GM12878 (cell line): Measurements from ENCODE around the gene TDP1. TPM values are rescaled to one million over a fixed set of nuclear protein-coding genes. Genes with fewer than 3 reads are reported as not detected.

Experiments
- BCL11A ChIP-seq: IDR thresholded peaks from 2 replicates; pipeline ENCODE4 v1.6.1; 2011; ENCODE audit warnings: low read depth, low read length
- CBFB ChIP-seq: IDR thresholded peaks from 2 replicates; pipeline ENCODE4 v1.6.1; 2016; ENCODE audit warnings: antibody characterized with exemption, low read depth
- EED ChIP-seq: sonication (generic); IDR thresholded peaks from 2 replicates; pipeline ENCODE4 v1.6.1; 2016; ENCODE audit warnings: antibody characterized with exemption, low read depth
- FOS ChIP-seq: IDR thresholded peaks from 3 replicates; pipeline ENCODE4 v1.6.1; 2011; ENCODE audit warnings: borderline replicate concordance; ENCODE audit not compliant: insufficient read length; ENCODE audit errors: extremely low read depth
- NFYB ChIP-seq: IDR thresholded peaks from 2 replicates; pipeline ENCODE4 v1.6.1; 2011; ENCODE audit warnings: low read depth, mild to moderate bottlenecking, low read length, improper control_type of control experiment, moderate library complexity; ENCODE audit not compliant: insufficient read depth
- NR2C2 ChIP-seq: IDR thresholded peaks from 2 replicates; pipeline ENCODE4 v1.6.1; 2011; ENCODE audit warnings: borderline replicate concordance, low read depth; ENCODE audit not compliant: control insufficient read depth, insufficient read length
- POLR2AphosphoS5 ChIP-seq: IDR thresholded peaks from 2 replicates; pipeline ENCODE4 v1.6.1; 2011; ENCODE audit warnings: mild to moderate bottlenecking, low read length, inconsistent platforms
- RELA ChIP-seq: fragments of 450-650 bp; IDR thresholded peaks from 2 replicates; pipeline ENCODE4 v1.8.0; 2014; ENCODE audit warnings: borderline replicate concordance; ENCODE audit not compliant: partially characterized antibody
- SMAD5 ChIP-seq: IDR thresholded peaks from 2 replicates; pipeline ENCODE4 v1.6.1; 2016; ENCODE audit warnings: antibody characterized with exemption, low read depth
- SUPT20H ChIP-seq: IDR thresholded peaks from 2 replicates; pipeline ENCODE4 v1.6.1; 2011; ENCODE audit warnings: low read depth, mild to moderate bottlenecking, low read length, moderate library complexity, borderline replicate concordance; ENCODE audit not compliant: control insufficient read depth
- SUZ12 ChIP-seq: fragments of 200-600 bp; sonication (generic); IDR thresholded peaks from one replicate; pipeline ENCODE4 v1.6.1; 2018; ENCODE audit warnings: antibody characterized with exemption, mild to moderate bottlenecking; ENCODE audit not compliant: unreplicated experiment
- TARDBP ChIP-seq: IDR thresholded peaks from 2 replicates; pipeline ENCODE4 v1.6.1; 2016; ENCODE audit warnings: borderline replicate concordance
- ZBED1 ChIP-seq: IDR thresholded peaks from 2 replicates; pipeline ENCODE4 v1.6.1; 2016; ENCODE audit warnings: borderline replicate concordance
- ZNF217 ChIP-seq: fragments of 450-650 bp; IDR thresholded peaks from 2 replicates; pipeline ENCODE4 v1.6.1; 2017; ENCODE audit warnings: antibody characterized with exemption, mild to moderate bottlenecking
- polyA plus RNA-seq, 11 experiments: library from polyadenylated mRNA; depleted of rRNA in 4 of 11; unstranded in 6 of 11; stranded (reverse) in 5 of 11; fragments of >200 nt; fragmentation: Nextera tagmentation in 4 of 11; fragmentation: Illumina TruSeq in 1 of 11; extraction: Ambion mirVana in 4 of 11; extraction: Trizol in 1 of 11; gene quantifications; 1 replicate in 1 of 11; 2 replicates in 10 of 11; pipeline versions ENCODE4 v1.2.1 to v1.2.3, GENCODE V29; 2011 to 2016; ENCODE audit warnings: inconsistent platforms in 2 of 11, missing spikeins in 2 of 11, low read depth in 1 of 11
- total RNA-seq, 4 experiments: library from RNA; depleted of rRNA in 3 of 4; stranded (reverse); fragments of >200 nt in 3 of 4; fragmentation: Illumina TruSeq in 1 of 4; extraction: Trizol in 1 of 4; gene quantifications; 2 replicates each; pipeline versions ENCODE4 v1.2.1 to v1.2.3, GENCODE V29; 2013 to 2021
- TF ChIP-seq, protein P1 (sequence below): IDR thresholded peaks from 2 replicates; pipeline ENCODE4 v1.6.1; 2012; ENCODE audit warnings: low read length, inconsistent platforms
- TF ChIP-seq, protein P2 (sequence below): fragments of 450-650 bp; IDR thresholded peaks from 2 replicates; pipeline ENCODE4 v1.6.1; 2016; ENCODE audit warnings: mild to moderate bottlenecking
- TF ChIP-seq, protein P3 (sequence below): IDR thresholded peaks from 2 replicates; pipeline ENCODE4 v1.6.1; 2012; ENCODE audit warnings: low read depth, low read length, improper control_type of control experiment
- TF ChIP-seq, protein P4 (sequence below): IDR thresholded peaks from 2 replicates; pipeline ENCODE4 v1.6.1; 2011; ENCODE audit warnings: borderline replicate concordance, low read depth, mild to moderate bottlenecking, moderate library complexity, low read length; ENCODE audit not compliant: insufficient read depth, poor library complexity, severe bottlenecking
- TF ChIP-seq, protein P5 (sequence below): IDR thresholded peaks from 2 replicates; pipeline ENCODE4 v1.6.1; 2012; ENCODE audit warnings: low read depth, low read length, improper control_type of control experiment
- TF ChIP-seq, protein P6 (sequence below): IDR thresholded peaks from 2 replicates; pipeline ENCODE4 v1.6.1; 2011; ENCODE audit warnings: low read depth, low read length, improper control_type of control experiment, borderline replicate concordance

Gene TDP1
- total and polyA plus RNA-seq, 10 of the 15 experiments (the other 5 are each of a cell fraction or from before 2014, with no cell fraction given): 40.2 to 60.4 (median 54.1) TPM

DNA sequence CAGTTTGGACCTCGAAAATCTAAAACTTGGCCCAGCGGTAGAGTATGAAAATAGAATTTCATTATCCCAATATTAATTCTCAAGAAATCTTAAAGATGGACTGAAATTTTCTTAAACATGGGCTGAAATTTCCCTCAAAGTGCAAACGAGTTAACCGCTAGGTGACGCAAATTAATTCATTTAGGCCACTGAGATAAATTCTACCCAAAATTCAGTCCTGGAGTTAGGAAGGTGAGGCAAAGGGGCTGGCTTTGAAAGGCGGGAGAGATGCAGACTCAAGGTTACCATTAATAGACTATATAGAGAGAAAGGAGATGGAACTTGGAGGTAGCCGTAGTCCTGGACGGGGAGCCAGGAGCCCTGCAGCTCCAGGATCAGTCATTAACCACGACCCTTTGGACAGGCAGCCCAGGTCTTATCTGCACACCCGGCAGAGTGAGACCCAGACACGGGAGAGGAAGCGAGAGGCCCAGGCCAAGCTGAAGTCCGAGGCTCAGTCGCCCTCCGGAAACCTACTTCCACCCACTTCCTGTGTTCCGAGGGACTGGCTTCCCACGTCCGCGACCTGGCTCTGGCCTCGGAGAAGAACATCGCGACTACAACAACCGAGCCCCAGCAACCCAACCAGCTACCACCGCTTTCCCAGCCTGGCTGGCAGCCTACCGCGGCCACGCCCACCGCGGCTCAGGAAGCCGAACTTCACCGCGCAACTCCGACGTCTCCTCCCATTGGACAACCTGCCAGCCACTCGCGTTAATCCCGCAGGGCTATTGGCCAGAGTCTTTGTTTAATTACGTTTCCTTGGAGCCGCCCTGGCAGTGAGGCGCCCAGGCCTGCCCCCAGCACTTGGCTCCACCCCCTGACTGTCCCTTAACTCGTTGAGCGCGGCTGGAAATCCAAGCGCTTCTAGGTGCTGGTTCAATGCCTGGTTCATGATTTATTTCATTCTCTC, 1.4 kb upstream of the TDP1 start, which contains the start of gene EFCAB11 (continued):
- TF ChIP-seq TARDBP (no peak), SUPT20H (no peak), SMAD5 (no peak), NR2C2 (no peak), ZNF217 (no peak), RELA (no peak), ZBED1 (no peak), FOS (peak; percentile 72), EED (0 out of 2 replicates have a peak, but pooled peaks have one; percentile 16), CBFB (no peak), POLR2AphosphoS5 (peak; percentile 54; the same call in 1 of the 2 replicates), BCL11A (no peak), SUZ12 (no peak), NFYB (peak; percentile 86)
- TF ChIP-seq, protein P1, sequence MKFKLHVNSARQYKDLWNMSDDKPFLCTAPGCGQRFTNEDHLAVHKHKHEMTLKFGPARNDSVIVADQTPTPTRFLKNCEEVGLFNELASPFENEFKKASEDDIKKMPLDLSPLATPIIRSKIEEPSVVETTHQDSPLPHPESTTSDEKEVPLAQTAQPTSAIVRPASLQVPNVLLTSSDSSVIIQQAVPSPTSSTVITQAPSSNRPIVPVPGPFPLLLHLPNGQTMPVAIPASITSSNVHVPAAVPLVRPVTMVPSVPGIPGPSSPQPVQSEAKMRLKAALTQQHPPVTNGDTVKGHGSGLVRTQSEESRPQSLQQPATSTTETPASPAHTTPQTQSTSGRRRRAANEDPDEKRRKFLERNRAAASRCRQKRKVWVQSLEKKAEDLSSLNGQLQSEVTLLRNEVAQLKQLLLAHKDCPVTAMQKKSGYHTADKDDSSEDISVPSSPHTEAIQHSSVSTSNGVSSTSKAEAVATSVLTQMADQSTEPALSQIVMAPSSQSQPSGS: no peak
- TF ChIP-seq, protein P2, sequence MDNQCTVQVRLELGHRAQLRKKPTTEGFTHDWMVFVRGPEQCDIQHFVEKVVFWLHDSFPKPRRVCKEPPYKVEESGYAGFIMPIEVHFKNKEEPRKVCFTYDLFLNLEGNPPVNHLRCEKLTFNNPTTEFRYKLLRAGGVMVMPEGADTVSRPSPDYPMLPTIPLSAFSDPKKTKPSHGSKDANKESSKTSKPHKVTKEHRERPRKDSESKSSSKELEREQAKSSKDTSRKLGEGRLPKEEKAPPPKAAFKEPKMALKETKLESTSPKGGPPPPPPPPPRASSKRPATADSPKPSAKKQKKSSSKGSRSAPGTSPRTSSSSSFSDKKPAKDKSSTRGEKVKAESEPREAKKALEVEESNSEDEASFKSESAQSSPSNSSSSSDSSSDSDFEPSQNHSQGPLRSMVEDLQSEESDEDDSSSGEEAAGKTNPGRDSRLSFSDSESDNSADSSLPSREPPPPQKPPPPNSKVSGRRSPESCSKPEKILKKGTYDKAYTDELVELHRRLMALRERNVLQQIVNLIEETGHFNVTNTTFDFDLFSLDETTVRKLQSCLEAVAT: no peak; the same call in 1 of the 2 replicates
- TF ChIP-seq, protein P3, sequence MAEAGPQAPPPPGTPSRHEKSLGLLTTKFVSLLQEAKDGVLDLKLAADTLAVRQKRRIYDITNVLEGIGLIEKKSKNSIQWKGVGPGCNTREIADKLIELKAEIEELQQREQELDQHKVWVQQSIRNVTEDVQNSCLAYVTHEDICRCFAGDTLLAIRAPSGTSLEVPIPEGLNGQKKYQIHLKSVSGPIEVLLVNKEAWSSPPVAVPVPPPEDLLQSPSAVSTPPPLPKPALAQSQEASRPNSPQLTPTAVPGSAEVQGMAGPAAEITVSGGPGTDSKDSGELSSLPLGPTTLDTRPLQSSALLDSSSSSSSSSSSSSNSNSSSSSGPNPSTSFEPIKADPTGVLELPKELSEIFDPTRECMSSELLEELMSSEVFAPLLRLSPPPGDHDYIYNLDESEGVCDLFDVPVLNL: peak; percentile 92
- TF ChIP-seq, protein P4, sequence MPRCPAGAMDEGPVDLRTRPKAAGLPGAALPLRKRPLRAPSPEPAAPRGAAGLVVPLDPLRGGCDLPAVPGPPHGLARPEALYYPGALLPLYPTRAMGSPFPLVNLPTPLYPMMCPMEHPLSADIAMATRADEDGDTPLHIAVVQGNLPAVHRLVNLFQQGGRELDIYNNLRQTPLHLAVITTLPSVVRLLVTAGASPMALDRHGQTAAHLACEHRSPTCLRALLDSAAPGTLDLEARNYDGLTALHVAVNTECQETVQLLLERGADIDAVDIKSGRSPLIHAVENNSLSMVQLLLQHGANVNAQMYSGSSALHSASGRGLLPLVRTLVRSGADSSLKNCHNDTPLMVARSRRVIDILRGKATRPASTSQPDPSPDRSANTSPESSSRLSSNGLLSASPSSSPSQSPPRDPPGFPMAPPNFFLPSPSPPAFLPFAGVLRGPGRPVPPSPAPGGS: no peak
- TF ChIP-seq, protein P5, sequence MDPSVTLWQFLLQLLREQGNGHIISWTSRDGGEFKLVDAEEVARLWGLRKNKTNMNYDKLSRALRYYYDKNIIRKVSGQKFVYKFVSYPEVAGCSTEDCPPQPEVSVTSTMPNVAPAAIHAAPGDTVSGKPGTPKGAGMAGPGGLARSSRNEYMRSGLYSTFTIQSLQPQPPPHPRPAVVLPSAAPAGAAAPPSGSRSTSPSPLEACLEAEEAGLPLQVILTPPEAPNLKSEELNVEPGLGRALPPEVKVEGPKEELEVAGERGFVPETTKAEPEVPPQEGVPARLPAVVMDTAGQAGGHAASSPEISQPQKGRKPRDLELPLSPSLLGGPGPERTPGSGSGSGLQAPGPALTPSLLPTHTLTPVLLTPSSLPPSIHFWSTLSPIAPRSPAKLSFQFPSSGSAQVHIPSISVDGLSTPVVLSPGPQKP: peak; percentile 62; the same call in 1 of the 2 replicates
- TF ChIP-seq, protein P6, sequence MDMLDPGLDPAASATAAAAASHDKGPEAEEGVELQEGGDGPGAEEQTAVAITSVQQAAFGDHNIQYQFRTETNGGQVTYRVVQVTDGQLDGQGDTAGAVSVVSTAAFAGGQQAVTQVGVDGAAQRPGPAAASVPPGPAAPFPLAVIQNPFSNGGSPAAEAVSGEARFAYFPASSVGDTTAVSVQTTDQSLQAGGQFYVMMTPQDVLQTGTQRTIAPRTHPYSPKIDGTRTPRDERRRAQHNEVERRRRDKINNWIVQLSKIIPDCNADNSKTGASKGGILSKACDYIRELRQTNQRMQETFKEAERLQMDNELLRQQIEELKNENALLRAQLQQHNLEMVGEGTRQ: no peak
